Uterus (tissue), 2 donors: ENCODE data around the gene GNA14.

ENCODE experiments used
- POLR2A ChIP-seq, 2 donors: fragments of 450-650 bp; IDR thresholded peaks; one replicate each; pipeline ENCODE4 v1.6.1; 2016; ENCODE audit warnings: antibody characterized with exemption in 2 of 2, mild to moderate bottlenecking in 1 of 2, moderate library complexity in 1 of 2
- TF ChIP-seq, protein P1 (sequence below), 4 experiments: fragments of 200-600 bp in 2 of 4; fragments of 450-650 bp in 2 of 4; sonication (generic) in 2 of 4; IDR thresholded peaks; one replicate each; pipeline ENCODE4 v1.5.1; 2016 to 2019; ENCODE audit warnings: antibody characterized with exemption in 4 of 4, mild to moderate bottlenecking in 2 of 4, moderate library complexity in 1 of 4

DNA sequence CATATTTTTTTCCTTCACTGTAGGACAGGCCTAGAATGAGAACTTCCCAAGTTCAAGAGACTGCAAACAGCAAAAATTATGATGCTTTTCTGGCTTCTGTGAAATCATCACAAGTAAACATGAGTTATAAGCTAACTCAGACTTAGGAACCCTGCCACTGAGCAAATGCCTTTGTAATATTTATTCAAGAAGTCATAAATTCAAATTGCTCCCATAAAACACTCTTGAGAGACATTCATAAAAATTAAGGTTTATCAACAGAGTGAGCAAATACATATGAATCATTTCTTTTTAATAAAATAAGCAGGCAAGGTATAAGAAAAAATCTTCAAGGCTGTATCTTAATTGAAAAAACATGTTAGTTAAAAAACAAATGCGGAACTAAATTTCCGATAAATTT lies 124.2 kb downstream of the GNA14 start:
- no peak for TF ChIP-seq POLR2A (IDR thresholded peaks at IDR 0.05)
- TF ChIP-seq, protein P1, sequence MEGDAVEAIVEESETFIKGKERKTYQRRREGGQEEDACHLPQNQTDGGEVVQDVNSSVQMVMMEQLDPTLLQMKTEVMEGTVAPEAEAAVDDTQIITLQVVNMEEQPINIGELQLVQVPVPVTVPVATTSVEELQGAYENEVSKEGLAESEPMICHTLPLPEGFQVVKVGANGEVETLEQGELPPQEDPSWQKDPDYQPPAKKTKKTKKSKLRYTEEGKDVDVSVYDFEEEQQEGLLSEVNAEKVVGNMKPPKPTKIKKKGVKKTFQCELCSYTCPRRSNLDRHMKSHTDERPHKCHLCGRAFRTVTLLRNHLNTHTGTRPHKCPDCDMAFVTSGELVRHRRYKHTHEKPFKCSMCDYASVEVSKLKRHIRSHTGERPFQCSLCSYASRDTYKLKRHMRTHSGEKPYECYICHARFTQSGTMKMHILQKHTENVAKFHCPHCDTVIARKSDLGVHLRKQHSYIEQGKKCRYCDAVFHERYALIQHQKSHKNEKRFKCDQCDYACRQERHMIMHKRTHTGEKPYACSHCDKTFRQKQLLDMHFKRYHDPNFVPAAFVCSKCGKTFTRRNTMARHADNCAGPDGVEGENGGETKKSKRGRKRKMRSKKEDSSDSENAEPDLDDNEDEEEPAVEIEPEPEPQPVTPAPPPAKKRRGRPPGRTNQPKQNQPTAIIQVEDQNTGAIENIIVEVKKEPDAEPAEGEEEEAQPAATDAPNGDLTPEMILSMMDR (IDR thresholded peaks at IDR 0.05): no peak
